Activated naive CD8-positive, alpha-beta T cell (primary cell): ENCODE measurements around the gene WNT1.

Experiments
- H3K27ac Mint-ChIP-seq: one replicate; pipeline ENCODE4 v1.8.0; 2021; ENCODE audit warnings: mixed read lengths
- H3K27me3 Mint-ChIP-seq: one replicate; pipeline ENCODE4 v1.8.0; 2021; ENCODE audit warnings: mixed read lengths
- H3K36me3 Mint-ChIP-seq: one replicate; pipeline ENCODE4 v1.8.0; 2021; ENCODE audit warnings: mixed read lengths
- H3K4me1 Mint-ChIP-seq: one replicate; pipeline ENCODE4 v1.8.0; 2021; ENCODE audit warnings: low read depth, mixed read lengths
- H3K4me3 Mint-ChIP-seq: one replicate; pipeline ENCODE4 v1.8.0; 2021; ENCODE audit warnings: mild to moderate bottlenecking, mixed read lengths
- H3K9me3 Mint-ChIP-seq: one replicate; pipeline ENCODE4 v1.8.0; 2021; ENCODE audit warnings: low read depth, mixed read lengths

The WNT1 gene

GRCh38 chr12:49022558-49023178, 44.5 kb downstream of the WNT1 start:
- Mint-ChIP-seq H3K9me3 (no peaks in the 10 kb centered on the region), H3K36me3 (peaks cover 3% of the 10 kb centered on the region), H3K27ac (peak overlapping the region; percentile 22), H3K27me3 (no peaks in the 10 kb centered on the region), H3K4me3 (no peak overlapping the region), H3K4me1 (peaks cover 14% of the 10 kb centered on the region)

- Mint-ChIP-seq H3K36me3 (peaks cover 3% of the 10 kb centered on the region), H3K27me3 (no peaks in the 10 kb centered on the region), H3K9me3 (no peaks in the 10 kb centered on the region), H3K27ac (no peak overlapping the region), H3K4me1 (peaks cover 9% of the 10 kb centered on the region), H3K4me3 (no peak overlapping the region)
Measured at GRCh38 chr12:49023812-49024211, 45.7 kb downstream of the WNT1 start.

GRCh38 chr12:49024543-49024942, 46.4 kb downstream of the WNT1 start:
- no peaks in the 10 kb centered on the region for H3K9me3 Mint-ChIP-seq
- H3K27ac Mint-ChIP-seq, result no peak overlapping the region
- H3K4me3 Mint-ChIP-seq, result no peak overlapping the region
- peaks cover 3% of the 10 kb centered on the region for H3K36me3 Mint-ChIP-seq
- peaks cover 5% of the 10 kb centered on the region for H3K4me1 Mint-ChIP-seq
- no peaks in the 10 kb centered on the region for H3K27me3 Mint-ChIP-seq

- Mint-ChIP-seq H3K27ac (no peak overlapping the region), H3K4me1 (no peaks in the 10 kb centered on the region), H3K4me3 (no peak overlapping the region), H3K9me3 (no peaks in the 10 kb centered on the region), H3K27me3 (no peaks in the 10 kb centered on the region), H3K36me3 (peaks cover 3% of the 10 kb centered on the region)
Measured at GRCh38 chr12:49025463-49025862, 47.3 kb downstream of the WNT1 start.

- H3K27me3 Mint-ChIP-seq, result no peaks in the 10 kb centered on the region
- H3K9me3 Mint-ChIP-seq, result no peaks in the 10 kb centered on the region
- peaks cover 3% of the 10 kb centered on the region for H3K36me3 Mint-ChIP-seq
- H3K27ac Mint-ChIP-seq, result no peak overlapping the region
- no peaks in the 10 kb centered on the region for H3K4me1 Mint-ChIP-seq
- no peak overlapping the region for H3K4me3 Mint-ChIP-seq
Measured at GRCh38 chr12:49026101-49026500, 48.0 kb downstream of the WNT1 start.

GRCh38 chr12:49026678-49027480, 48.8 kb downstream of the WNT1 start:
- Mint-ChIP-seq H3K36me3 (peaks cover 3% of the 10 kb centered on the region), H3K27ac (no peak overlapping the region), H3K27me3 (no peaks in the 10 kb centered on the region)

GRCh38 chr12:49027846-49028555, 49.9 kb downstream of the WNT1 start:
- no peak overlapping the region for H3K27ac Mint-ChIP-seq
- H3K4me1 Mint-ChIP-seq, result no peaks in the 10 kb centered on the region
- no peak overlapping the region for H3K4me3 Mint-ChIP-seq
- H3K9me3 Mint-ChIP-seq, result no peaks in the 10 kb centered on the region
- H3K27me3 Mint-ChIP-seq, result no peaks in the 10 kb centered on the region
- H3K36me3 Mint-ChIP-seq, result peaks cover 3% of the 10 kb centered on the region

More at GRCh38 chr12:49026678-49027480, 48.8 kb downstream of the WNT1 start:
- no peaks in the 10 kb centered on the region for H3K4me1 Mint-ChIP-seq
- no peaks in the 10 kb centered on the region for H3K9me3 Mint-ChIP-seq
- no peak overlapping the region for H3K4me3 Mint-ChIP-seq

GRCh38 chr12:49028666-49029275, 50.6 kb downstream of the WNT1 start:
- no peaks in the 10 kb centered on the region for H3K4me1 Mint-ChIP-seq
- H3K4me3 Mint-ChIP-seq, result no peak overlapping the region
- H3K27ac Mint-ChIP-seq, result no peak overlapping the region
- no peaks in the 10 kb centered on the region for H3K9me3 Mint-ChIP-seq
- no peaks in the 10 kb centered on the region for H3K27me3 Mint-ChIP-seq
- peaks cover 3% of the 10 kb centered on the region for H3K36me3 Mint-ChIP-seq

- Mint-ChIP-seq H3K36me3 (peaks cover 3% of the 10 kb centered on the region), H3K27ac (no peak overlapping the region), H3K4me1 (no peaks in the 10 kb centered on the region), H3K4me3 (no peak overlapping the region), H3K27me3 (no peaks in the 10 kb centered on the region), H3K9me3 (no peaks in the 10 kb centered on the region)
Measured at GRCh38 chr12:49030119-49030518, 52.0 kb downstream of the WNT1 start.

GRCh38 chr12:49030714-49031572, 52.8 kb downstream of the WNT1 start:
- no peaks in the 10 kb centered on the region for H3K36me3 Mint-ChIP-seq
- H3K27me3 Mint-ChIP-seq, result no peaks in the 10 kb centered on the region
- H3K4me1 Mint-ChIP-seq, result no peaks in the 10 kb centered on the region
- no peaks in the 10 kb centered on the region for H3K9me3 Mint-ChIP-seq
- H3K4me3 Mint-ChIP-seq, result no peak overlapping the region
- H3K27ac Mint-ChIP-seq, result no peak overlapping the region

GRCh38 chr12:49031573-49032161, 53.5 kb downstream of the WNT1 start:
- H3K9me3 Mint-ChIP-seq, result no peaks in the 10 kb centered on the region
- no peaks in the 10 kb centered on the region for H3K27me3 Mint-ChIP-seq
- H3K36me3 Mint-ChIP-seq, result no peaks in the 10 kb centered on the region
- H3K4me1 Mint-ChIP-seq, result no peaks in the 10 kb centered on the region
- H3K4me3 Mint-ChIP-seq, result no peak overlapping the region
- H3K27ac Mint-ChIP-seq, result no peak overlapping the region
